GM18499 (cell line): ENCODE results near the gene RNF14.

Experiments
- ATAC-seq: cut with Tn5 transposase; IDR thresholded peaks from one replicate; pipeline ENCODE4 v1.9.1; 2021; ENCODE audit warnings: moderate number of reproducible peaks; ENCODE audit not compliant: insufficient read depth, unreplicated experiment

Gene RNF14

GRCh38 chr5:141945511-141946051 lies 23.3 kb upstream of the RNF14 start:
- no peak for ATAC-seq

DNA sequence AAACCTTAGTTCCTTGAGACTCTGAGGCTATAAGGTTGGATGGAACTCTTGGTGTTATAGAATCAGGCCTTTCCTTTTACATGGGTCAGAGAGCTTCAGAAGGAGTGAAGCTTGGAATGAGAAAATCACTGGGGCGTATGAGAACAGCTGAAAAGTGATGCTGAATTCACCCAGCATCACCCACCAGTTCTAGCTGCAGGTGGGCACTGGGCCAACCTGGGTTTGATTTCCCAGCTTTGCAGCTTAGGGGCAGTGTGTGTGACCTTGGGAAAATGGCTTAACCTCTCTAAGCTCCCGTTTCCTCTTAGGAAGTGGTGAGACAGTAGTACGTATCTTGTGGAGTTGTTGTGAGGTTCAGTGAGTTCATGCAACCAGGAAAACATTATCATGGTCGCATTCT lies 21.6 kb upstream of the RNF14 start:
- no peak for ATAC-seq

- ATAC-seq, result no peak
Measured at GRCh38 chr5:141948812-141949211, 20.1 kb upstream of the RNF14 start.

DNA sequence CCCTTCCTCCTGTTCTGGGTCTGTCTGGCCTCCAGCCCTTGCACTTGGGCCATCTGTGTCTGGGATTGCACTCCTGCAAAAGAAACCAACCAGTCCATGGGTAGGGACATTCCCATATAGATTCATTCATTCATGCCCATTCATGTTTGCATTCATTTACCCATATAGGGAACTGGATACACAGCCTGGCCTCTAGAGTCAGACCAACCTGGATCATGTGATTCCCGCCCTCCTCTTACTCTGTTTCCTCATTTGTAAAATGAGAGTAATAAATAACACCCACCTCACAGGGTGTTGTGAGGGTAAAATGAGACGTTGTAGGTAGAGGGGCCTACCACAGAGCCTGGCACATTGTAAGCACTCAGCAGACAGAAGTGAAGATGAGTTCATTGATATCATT lies 19.4 kb upstream of the RNF14 start:
- no peak for ATAC-seq

- no peak for ATAC-seq
Measured at GRCh38 chr5:141950207-141951005, 18.5 kb upstream of the RNF14 start.

DNA sequence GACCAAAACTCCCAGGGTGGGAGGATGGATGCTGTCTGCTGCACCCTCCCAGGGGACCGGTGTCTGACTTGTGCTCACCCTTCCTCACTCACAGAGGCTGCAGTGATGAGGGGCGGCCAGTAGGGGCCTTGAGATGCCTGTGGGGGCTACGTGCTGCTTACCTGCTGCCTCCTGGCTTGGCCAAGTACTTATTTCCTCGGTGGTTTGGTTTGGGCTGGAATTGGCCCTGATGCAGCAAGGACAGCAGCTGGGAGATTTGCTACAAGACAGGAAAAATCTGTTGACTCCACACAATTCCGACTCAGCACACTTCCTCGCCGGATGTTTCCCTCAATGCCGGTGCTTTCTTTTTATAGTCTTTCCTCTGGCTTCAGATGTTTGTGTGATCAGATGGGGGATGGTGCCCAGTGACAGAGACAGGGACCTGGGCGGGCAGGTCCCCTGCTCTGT lies 17.5 kb upstream of the RNF14 start:
- no peak for ATAC-seq

- no peak for ATAC-seq
Measured at GRCh38 chr5:141952020-141952419, 16.9 kb upstream of the RNF14 start.

GRCh38 chr5:141954194-141954593 lies 14.7 kb upstream of the RNF14 start:
- no peak for ATAC-seq

- no peak for ATAC-seq
Measured at GRCh38 chr5:141957367-141957996, 11.4 kb upstream of the RNF14 start.

DNA sequence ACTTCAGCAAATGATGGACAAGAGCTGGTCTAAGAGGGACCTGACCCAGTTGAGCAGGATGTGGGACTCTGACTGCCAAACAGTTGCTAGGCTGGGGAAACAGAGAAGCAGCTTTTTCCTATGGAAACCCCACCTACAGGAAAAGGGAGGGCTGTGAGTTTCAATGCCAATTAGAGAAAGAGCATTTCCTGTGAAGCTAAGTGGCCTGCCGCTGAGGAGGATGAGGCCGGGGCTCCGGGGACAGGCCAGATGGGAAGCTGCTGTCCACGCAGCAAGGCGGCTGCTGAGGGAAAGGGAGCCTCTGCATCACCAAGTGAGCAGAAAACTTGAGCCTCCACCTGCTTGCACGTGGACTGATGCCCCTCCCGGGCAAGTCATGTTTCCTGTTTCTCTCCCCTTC lies 10.8 kb upstream of the RNF14 start, which contains the start of gene PCDH12:
PCDH12 (minus strand) TSS at position 90 of the 400 bp plus-strand sequence. CDS start 351 bp downstream, outside the sequence.
- ATAC-seq, result no peak

DNA sequence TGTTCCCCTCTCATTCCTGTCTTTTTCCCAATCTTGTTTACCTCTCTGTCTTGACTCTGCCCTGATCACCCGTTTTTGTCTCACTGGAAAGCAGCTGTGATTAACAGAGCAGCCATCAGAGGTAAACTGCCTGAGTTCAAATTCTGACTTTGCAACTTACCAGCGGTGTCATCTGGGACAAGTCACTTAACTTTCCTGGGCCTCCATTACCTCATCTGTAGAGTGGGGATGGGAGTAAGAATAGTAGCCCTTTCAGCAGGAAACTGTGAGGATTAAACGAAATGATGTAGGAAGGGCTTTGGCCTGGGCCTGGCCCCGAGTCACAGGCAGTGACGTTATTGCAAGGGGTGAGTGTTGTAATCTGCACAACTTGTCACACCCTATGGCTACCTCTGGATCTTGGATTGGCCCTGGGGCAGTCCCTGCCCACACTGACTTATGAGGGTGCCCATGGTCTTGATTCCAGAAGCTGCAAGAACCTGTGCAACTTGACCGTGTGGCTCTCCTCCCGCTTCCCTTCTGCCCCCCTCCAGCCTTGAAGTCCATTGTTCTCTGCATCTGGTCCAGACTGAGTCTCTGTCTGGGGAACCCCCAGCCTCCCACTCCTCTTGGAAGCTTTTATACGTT lies 10.2 kb upstream of the RNF14 start:
- no peak for ATAC-seq

DNA sequence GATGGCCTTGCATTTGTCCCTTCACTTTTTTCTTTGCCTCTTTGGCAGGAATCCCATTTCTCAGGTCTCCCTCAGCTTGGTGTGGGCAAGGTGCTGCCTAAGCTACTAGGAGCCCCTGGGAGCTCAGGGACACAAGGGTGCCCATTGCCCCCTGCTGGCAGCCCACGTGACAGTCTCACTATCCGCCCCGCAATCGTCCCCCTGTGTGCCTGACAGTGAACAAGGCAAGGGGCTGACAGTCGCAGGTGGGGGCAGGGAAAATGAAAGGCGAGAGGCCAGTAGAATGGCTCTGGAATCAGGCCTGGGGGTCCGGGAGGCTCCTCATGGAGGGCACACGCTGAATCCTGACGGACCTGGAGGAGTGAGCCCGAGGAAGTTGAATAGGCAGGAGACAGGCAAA lies 8.9 kb upstream of the RNF14 start:
- ATAC-seq, result no peak

GRCh38 chr5:141960449-141961323 lies 8.2 kb upstream of the RNF14 start:
- peak; percentile 87 for ATAC-seq

DNA sequence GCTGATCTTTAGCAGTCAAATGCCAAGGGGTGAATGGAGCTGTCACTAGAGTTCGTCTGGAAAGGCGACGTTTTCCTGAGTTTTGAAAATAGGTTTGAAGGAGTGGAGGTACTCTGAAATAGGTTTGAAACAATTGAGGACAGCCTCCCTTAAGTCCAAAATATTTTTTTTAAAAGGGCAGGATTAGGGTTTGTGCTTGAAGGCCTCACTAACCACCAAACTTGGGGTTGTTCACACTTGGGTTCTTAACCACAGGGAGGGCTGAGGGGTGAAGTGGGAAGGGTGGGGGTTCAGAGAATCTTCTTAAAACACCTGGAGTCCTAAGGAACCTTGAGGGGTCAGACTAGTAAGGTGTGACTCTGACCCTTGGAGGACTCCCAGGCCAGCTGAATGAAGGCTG lies 7.4 kb upstream of the RNF14 start:
- no peak for ATAC-seq

- no peak for ATAC-seq
Measured at GRCh38 chr5:141963701-141964100, 5.2 kb upstream of the RNF14 start.

GRCh38 chr5:141965071-141965470 lies 3.8 kb upstream of the RNF14 start:
- no peak for ATAC-seq

DNA sequence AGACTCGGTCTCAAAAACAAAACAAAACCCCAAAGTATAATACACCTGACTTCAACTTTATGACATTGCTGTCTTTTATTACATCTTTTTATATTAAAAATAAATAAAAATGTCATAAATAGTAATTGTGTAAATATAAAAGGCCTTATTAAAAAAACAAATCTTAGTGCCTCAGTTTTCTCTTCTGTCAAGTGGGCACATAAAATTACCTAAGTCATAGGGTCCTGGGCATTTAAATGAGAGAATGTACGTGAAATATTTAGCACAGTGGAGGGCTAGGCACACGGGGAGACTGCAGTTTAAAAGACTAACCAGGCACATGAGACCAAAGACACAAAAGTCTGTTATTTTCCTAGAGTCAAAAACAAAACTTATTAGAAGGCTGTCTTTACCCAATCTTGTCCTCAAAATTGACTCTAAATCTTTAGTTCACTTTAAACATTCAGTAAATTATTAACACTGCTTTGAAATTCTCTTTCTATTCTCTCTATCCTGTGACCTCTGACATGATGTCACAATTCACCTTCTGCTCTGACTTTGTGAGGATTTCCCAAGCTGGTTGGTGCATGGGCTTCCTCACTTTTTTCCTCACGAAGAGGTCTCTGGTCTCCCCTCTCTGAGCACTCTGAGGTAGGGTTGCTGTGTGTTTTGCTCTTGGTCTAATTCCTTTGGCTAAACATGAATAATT lies 2.5 kb upstream of the RNF14 start:
- ATAC-seq, result no peak

- ATAC-seq, result no peak
Measured at GRCh38 chr5:141966963-141967333, 2.0 kb upstream of the RNF14 start.
